Measurements from ENCODE around the gene EGFLAM. TPM values are rescaled to one million over a fixed set of nuclear protein-coding genes. Genes with fewer than 3 reads are reported as not detected.
"Not testable (repeated sequence)": the region's sequence is repeated elsewhere in the genome, so short reads cannot be mapped to it uniquely, and the experiment has no call there.

EGFLAM gene
- total RNA-seq, 2 donors from 2014 or later = not detected

DNA sequence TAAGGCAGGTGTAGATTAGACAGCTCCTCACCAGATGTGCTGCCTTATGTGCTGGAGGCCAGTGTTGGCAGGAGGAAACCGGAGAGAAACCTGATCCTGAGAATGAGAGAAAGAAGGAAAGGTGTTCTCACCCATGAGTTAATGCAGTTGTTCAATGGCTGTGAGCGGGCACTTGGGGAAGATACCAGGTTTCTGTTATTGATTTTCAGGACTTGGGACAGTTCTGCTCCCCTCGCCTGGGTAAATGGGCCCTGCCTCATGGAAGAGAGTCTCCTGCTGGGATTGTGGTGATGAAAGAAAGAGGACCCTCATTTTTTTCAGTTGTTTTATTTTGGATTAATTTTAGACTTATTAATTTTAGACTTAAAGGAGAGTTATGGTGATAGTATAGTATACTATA is 59.5 kb downstream of the EGFLAM start:
- no peaks in the 10 kb centered on the region for H3K9me3 Mint-ChIP-seq
- DNase-seq (no peak), ATAC-seq (replicated peaks in 1 of 2) (no peak)
- no peaks in the 10 kb centered on the region for H3K4me1 Mint-ChIP-seq (ENCODE audit: low read depth)
- H3K36me3 Mint-ChIP-seq (ENCODE audit: insufficient read depth in 2 of 2) = no peaks in the 10 kb centered on the region
- no peak overlapping the region for H3K27ac Mint-ChIP-seq
- H3K27me3 Mint-ChIP-seq (ENCODE audit: low read depth) = no peaks in the 10 kb centered on the region
- no peak overlapping the region for H3K4me3 Mint-ChIP-seq

DNA sequence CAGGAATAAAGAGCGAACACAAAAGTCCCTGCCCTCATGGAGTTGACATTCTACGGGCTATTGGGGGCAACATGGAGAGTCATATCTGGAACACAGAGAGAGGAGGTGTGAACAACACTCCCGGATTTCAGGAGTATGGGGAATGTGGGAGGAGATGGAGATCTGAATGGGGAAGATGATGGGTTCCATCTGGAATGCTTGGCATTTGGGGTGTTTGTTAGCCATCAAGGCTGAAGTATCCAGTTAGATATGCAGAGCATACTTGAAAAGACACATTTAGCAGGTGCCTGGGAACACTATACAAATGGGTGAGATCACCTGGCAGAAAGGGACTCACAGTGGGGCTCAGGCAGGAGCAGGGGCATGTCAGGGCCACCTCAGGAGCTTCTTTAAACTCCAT is 61.1 kb downstream of the EGFLAM start:
- no peaks in the 10 kb centered on the region for H3K4me1 Mint-ChIP-seq (ENCODE audit: low read depth)
- no peak overlapping the region for H3K4me3 Mint-ChIP-seq
- DNase-seq (no peak), ATAC-seq (replicated peaks in 1 of 2) (no peak)
- no peaks in the 10 kb centered on the region for H3K36me3 Mint-ChIP-seq (ENCODE audit: insufficient read depth in 2 of 2)
- H3K9me3 Mint-ChIP-seq = no peaks in the 10 kb centered on the region
- H3K27me3 Mint-ChIP-seq (ENCODE audit: low read depth) = no peaks in the 10 kb centered on the region
- no peak overlapping the region for H3K27ac Mint-ChIP-seq

DNA sequence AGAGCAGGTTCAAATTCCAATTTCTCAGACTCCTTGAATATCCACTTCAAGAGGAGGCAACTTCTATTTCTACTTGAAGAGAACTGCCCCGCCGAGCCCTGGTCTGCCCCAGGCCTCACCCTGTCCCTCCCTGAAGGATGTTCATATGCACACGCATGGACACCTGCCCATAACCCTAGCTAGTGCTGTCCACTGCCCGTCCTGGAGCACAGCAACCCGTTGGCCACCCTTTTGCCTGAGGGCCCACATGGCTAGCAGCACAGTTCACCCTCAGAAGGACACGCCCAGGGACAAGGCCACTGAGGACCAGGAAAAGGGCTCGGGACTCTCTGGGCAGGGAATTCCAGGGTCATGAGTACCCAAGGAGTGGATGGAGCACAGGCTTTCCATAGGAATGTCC is 63.6 kb downstream of the EGFLAM start:
- DNase-seq (no peak), ATAC-seq (replicated peaks in 1 of 2) (no peak)
- Mint-ChIP-seq H3K9me3 (no peaks in the 10 kb centered on the region), H3K27ac (no peak overlapping the region), H3K36me3 (ENCODE audit: insufficient read depth in 2 of 2) (no peaks in the 10 kb centered on the region), H3K27me3 (ENCODE audit: low read depth) (no peaks in the 10 kb centered on the region), H3K4me3 (no peak overlapping the region), H3K4me1 (ENCODE audit: low read depth) (no peaks in the 10 kb centered on the region)

DNA sequence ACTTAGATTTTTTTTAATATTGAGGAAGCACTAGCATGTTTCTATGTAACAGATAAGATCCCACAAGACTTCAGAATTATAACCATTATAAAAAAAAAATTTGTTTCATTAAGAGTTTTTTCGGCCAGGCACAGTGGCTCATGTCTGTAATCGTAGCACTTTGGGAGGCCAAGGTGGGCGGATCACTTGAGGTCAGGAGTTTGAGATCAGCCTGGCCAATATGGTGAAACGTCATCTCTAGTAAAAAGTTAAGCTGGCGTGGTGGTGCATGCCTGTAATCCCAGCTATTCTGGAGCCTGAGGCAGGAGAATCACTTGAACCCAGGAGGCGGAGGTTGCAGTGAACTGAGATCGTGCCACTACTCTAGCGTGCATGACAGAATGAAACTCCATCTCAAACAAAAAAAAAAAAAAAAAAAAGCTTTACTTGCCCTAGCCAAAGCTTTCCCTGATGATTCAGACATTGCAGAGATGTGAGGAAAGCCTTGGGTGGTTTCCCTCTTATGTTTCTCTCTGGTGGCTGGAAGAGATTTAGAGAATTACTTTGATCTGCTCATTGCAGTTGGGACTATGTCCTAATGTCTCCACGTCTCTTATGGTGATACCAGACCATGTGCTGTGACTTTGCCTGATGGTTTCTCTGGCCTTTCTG is 65.4 kb downstream of the EGFLAM start:
- DNase-seq = no peak
- no peak for ATAC-seq (replicated peaks in 1 of 2)
- no peaks in the 10 kb centered on the region for H3K9me3 Mint-ChIP-seq
- H3K27me3 Mint-ChIP-seq (ENCODE audit: low read depth) = no peaks in the 10 kb centered on the region
- no peaks in the 10 kb centered on the region for H3K36me3 Mint-ChIP-seq (ENCODE audit: insufficient read depth in 2 of 2)
- H3K4me3 Mint-ChIP-seq = no peak overlapping the region
- no peaks in the 10 kb centered on the region for H3K4me1 Mint-ChIP-seq (ENCODE audit: low read depth)
- no peak overlapping the region for H3K27ac Mint-ChIP-seq

DNA sequence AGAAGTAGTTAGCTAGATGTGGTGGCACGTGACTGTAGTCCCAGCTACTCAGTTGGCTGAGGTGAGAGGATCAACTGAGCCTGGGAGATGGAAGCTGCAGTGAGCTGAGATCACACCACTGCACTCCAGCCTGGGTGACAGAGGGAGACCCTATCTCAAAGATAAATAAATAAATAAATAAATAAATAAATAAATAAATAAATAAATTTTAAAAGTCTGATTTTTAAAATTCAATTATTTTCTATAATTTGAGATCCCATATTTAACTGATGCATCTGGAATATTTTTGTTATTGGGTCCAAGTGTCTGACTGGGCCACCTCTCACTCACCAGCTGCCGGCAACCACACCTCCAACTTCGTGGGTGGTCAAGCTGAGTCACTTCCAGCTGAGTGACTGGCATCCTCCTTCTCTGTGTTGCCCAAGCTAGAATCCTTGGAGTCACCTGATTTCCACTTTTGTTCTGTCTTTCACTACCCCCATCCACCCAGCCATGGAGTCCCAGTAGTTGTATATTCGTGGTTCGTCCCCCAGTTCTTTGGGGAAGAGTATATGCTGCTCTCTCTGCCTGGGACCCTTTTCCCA is 70.9 kb downstream of the EGFLAM start:
- peaks cover 3 to 6% of the 10 kb centered on the region in 2 donors for H3K9me3 Mint-ChIP-seq
- H3K36me3 Mint-ChIP-seq (ENCODE audit: insufficient read depth in 2 of 2) = no peaks in the 10 kb centered on the region

DNA sequence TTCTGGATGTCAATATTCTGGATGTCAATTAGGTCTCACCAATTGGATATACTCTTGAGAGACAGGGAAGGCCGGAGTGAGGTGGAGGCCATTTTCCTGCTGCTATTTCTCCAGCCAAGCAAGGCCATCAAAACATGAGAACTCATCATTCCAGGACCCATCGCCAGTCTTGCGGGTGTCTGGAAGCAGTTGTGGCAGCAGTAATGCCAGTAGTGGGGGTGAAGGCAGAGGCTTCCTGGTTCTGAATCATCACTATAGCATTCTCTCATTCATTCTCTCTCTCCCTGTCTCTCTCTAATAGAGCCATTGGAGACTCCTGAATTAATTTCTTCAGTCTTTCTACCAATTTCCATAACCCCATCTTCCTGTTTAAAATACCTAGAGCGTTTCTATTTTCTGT is 71.8 kb downstream of the EGFLAM start:
- DNase-seq (no peak), ATAC-seq (replicated peaks in 1 of 2) (no peak)
- Mint-ChIP-seq H3K4me1 (ENCODE audit: low read depth) (no peaks in the 10 kb centered on the region), H3K27ac (no peak overlapping the region), H3K9me3 (peaks cover 3 to 6% of the 10 kb centered on the region in 2 donors), H3K36me3 (ENCODE audit: insufficient read depth in 2 of 2) (no peaks in the 10 kb centered on the region), H3K27me3 (ENCODE audit: low read depth) (no peaks in the 10 kb centered on the region), H3K4me3 (no peak overlapping the region)

More for the DNA sequence above, 70.9 kb downstream of the EGFLAM start:
- ATAC-seq (replicated peaks in 1 of 2) (no peak), DNase-seq (no peak)
- H3K4me3 Mint-ChIP-seq = no peak overlapping the region
- no peak overlapping the region for H3K27ac Mint-ChIP-seq
- H3K27me3 Mint-ChIP-seq (ENCODE audit: low read depth) = no peaks in the 10 kb centered on the region
- H3K4me1 Mint-ChIP-seq (ENCODE audit: low read depth) = no peaks in the 10 kb centered on the region

DNA sequence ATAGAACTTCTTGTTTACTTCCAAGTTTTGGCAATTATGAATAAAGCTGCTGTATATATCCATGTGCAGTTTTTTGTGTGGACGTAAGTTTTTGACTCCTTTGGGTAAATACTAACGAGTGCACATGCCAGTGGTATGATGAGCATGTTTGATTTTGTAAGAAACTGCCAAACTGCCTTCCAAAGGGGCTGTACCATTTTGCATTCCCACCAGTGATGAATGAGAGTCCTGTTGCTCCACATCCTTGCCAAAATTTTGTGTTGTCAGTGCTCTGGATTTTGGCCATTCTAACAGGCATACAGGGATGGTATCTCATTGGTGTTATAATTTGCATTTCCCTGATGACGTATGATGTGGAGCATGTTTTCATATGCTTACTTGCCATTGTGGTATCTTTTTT is 73.5 kb downstream of the EGFLAM start:
- no peak for ATAC-seq (replicated peaks in 1 of 2)
- Mint-ChIP-seq H3K36me3 (ENCODE audit: insufficient read depth in 2 of 2) (no peaks in the 10 kb centered on the region), H3K4me1 (ENCODE audit: low read depth) (no peaks in the 10 kb centered on the region), H3K9me3 (peaks cover 3 to 6% of the 10 kb centered on the region in 2 donors), H3K27me3 (ENCODE audit: low read depth) (no peaks in the 10 kb centered on the region), H3K4me3 (no peak overlapping the region), H3K27ac (no peak overlapping the region)
- no peak for DNase-seq

DNA sequence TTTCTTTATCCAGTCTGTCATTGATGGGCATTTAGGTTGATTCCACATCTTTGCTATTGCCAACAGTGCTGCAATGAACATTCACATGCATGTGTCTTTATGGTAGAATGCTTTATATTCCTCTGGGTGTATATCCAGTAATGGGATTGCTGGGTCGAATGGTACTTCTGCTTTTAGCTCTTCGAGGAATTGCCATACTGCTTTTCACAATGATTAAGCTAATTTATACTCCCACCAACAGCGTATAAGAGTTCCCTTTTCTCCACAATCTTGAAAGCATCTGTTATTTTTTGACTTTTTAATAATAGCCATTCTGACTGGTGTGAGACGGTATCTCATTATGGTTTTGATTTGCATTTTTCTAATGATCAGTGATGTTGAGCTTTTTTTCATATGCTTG is 74.8 kb downstream of the EGFLAM start:
- not testable (repeated sequence) for ATAC-seq (replicated peaks in 1 of 2); H3K9me3 Mint-ChIP-seq; H3K27ac Mint-ChIP-seq; DNase-seq; H3K4me1 Mint-ChIP-seq (ENCODE audit: low read depth); H3K36me3 Mint-ChIP-seq (ENCODE audit: insufficient read depth in 2 of 2); H3K27me3 Mint-ChIP-seq (ENCODE audit: low read depth); H3K4me3 Mint-ChIP-seq

DNA sequence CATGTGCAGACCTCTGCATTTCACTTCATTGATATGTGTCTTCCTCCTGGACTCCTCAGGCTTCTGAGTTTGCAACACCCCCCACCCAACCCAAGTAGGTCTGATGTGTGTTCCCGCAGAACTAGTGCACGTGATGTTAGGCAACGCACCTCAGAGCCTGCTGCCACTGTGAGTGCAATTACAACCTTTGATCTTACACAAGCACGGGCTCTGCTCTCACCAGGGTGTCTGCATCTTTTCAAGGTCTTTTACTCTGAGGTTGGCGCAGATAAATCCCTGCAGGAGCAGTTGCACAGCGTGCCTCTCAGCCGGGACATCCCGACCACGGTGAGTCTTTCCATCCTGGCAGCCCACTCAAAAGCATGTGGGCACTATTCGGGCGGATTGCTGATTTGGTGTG is 80.1 kb downstream of the EGFLAM start:
- Mint-ChIP-seq H3K27ac (no peak overlapping the region), H3K9me3 (no peaks in the 10 kb centered on the region), H3K27me3 (ENCODE audit: low read depth) (peaks cover 19% of the 10 kb centered on the region), H3K4me3 (no peak overlapping the region), H3K36me3 (ENCODE audit: insufficient read depth in 2 of 2) (no peaks in the 10 kb centered on the region), H3K4me1 (ENCODE audit: low read depth) (peaks cover 12% of the 10 kb centered on the region)
- DNase-seq (no peak), ATAC-seq (replicated peaks in 1 of 2) (no peak)

DNA sequence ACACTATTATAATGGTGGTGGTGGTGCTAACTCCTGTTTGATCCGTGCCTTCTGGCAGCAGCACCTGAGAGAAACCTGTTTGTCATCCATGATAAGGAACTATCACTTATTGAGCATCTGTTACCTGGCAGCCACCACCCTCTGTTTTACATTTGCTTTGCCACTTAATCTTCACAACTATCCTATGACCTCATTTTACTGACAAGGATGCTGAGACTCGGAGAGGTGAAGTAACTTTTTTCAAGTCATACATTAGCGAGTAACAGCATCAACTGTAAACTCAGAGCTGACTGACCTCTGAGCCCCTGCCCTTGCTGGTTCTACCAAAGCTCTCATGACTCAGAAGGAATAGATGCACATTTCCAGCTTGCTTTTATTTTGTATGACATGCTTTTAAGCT is 81.1 kb downstream of the EGFLAM start:
- H3K36me3 Mint-ChIP-seq (ENCODE audit: insufficient read depth in 2 of 2) = no peaks in the 10 kb centered on the region
- ATAC-seq (replicated peaks in 1 of 2) = no peak
- H3K9me3 Mint-ChIP-seq = no peaks in the 10 kb centered on the region
- no peak for DNase-seq
- peaks cover 12% of the 10 kb centered on the region for H3K4me1 Mint-ChIP-seq (ENCODE audit: low read depth)
- H3K4me3 Mint-ChIP-seq = no peak overlapping the region
- H3K27me3 Mint-ChIP-seq (ENCODE audit: low read depth) = peaks cover 19% of the 10 kb centered on the region
- no peak overlapping the region for H3K27ac Mint-ChIP-seq

DNA sequence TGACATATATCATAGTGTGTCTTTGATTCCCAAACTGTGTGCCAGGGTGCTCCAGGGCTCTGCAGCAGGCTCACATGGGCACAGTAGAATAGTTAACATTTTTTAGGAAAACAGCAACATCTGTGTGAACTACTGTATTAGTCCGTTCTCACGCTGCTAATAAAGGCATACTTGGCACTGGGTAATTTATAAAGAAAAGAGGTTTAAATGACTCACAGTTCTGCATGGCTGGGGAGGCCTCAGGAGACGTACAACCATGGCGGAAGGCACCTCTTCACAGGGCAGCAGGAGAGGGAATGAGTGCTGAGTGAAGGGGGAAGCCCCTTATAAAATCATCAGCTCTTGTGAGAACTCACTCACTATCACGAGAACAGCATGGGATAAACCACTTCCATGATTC is 82.7 kb downstream of the EGFLAM start:
- no peak overlapping the region for H3K27ac Mint-ChIP-seq
- no peak overlapping the region for H3K4me3 Mint-ChIP-seq
- no peaks in the 10 kb centered on the region for H3K36me3 Mint-ChIP-seq (ENCODE audit: insufficient read depth in 2 of 2)
- peaks cover 19% of the 10 kb centered on the region for H3K27me3 Mint-ChIP-seq (ENCODE audit: low read depth)
- no peak for ATAC-seq (replicated peaks in 1 of 2)
- no peaks in the 10 kb centered on the region for H3K9me3 Mint-ChIP-seq
- no peak for DNase-seq
- peaks cover 17% of the 10 kb centered on the region for H3K4me1 Mint-ChIP-seq (ENCODE audit: low read depth)

DNA sequence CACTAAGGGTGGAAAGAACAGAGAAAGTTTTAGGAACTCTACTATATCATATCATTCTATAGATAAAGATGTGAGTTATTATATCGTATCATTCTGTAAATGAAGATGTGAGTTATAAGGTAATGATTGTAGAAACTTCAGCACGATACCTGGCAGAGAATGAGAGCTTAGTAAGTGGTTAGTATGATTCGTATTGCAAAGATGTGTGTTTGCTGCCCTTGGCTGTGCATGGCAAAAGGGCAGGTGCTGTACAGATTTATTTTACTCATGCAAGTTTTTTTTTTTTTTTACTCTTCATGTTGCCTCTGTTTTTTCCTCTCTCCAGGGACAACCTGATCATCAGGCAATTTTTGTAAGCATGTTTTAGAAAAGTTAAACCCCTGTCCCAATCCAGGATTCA is 83.3 kb downstream of the EGFLAM start:
- Mint-ChIP-seq H3K9me3 (no peaks in the 10 kb centered on the region), H3K27ac (no peak overlapping the region), H3K4me3 (no peak overlapping the region), H3K27me3 (ENCODE audit: low read depth) (peaks cover 19% of the 10 kb centered on the region), H3K4me1 (ENCODE audit: low read depth) (peaks cover 17% of the 10 kb centered on the region), H3K36me3 (ENCODE audit: insufficient read depth in 2 of 2) (no peaks in the 10 kb centered on the region)
- no peak for DNase-seq
- no peak for ATAC-seq (replicated peaks in 1 of 2)

DNA sequence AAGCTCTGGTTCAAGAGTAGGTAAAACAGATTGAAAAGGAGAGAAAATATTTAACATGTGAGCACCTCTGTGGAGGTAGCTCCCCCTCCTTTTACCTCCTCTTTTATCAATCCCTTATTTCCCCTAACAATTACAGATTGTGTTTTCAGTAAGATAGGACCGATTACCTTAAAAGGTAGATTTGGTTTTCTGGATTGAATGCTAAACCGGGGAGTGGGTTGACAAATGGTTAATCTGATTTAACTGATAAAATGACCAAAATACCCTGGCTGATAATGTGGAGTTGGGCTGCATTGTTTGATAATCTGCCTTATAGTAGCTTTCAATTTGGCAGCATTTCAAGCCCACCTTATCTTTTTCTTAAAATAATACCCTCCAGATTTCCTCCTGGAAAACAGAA is 83.9 kb downstream of the EGFLAM start:
- Mint-ChIP-seq H3K4me1 (ENCODE audit: low read depth) (peaks cover 17% of the 10 kb centered on the region), H3K27ac (no peak overlapping the region), H3K36me3 (ENCODE audit: insufficient read depth in 2 of 2) (no peaks in the 10 kb centered on the region), H3K4me3 (no peak overlapping the region), H3K9me3 (no peaks in the 10 kb centered on the region), H3K27me3 (ENCODE audit: low read depth) (peaks cover 19% of the 10 kb centered on the region)
- ATAC-seq (replicated peaks in 1 of 2) (no peak), DNase-seq (no peak)

DNA sequence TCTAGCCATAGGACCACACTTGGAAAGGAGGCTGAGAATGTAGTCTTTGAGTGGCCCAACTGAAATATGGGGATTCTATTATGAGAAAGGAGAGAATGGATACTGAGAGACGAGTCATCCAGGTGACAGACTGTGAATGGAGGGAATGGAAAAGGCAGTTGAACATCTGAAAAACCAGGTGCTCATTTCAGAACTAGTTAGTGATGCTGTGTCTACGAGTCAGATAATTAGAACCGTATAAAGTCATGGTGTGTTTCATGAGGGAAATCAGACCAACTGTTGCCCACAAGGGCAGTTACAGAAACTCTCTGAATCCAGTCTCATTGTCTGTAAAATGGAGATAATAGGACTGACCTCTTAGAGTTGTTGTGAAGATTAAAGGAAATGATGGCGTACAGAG is 86.5 kb downstream of the EGFLAM start:
- H3K4me1 Mint-ChIP-seq (ENCODE audit: low read depth) = peaks cover 13% of the 10 kb centered on the region
- no peaks in the 10 kb centered on the region for H3K36me3 Mint-ChIP-seq (ENCODE audit: insufficient read depth in 2 of 2)
- H3K9me3 Mint-ChIP-seq = no peaks in the 10 kb centered on the region
- peak in 1 of 2 donors; percentile 29 for ATAC-seq (replicated peaks in 1 of 2)
- H3K27me3 Mint-ChIP-seq (ENCODE audit: low read depth) = peaks cover 9% of the 10 kb centered on the region
- no peak overlapping the region for H3K4me3 Mint-ChIP-seq
- no peak for DNase-seq
- H3K27ac Mint-ChIP-seq = no peak overlapping the region
